ENCODE measurements around the gene LYRM7. TPM values are rescaled to one million over a fixed set of nuclear protein-coding genes. Genes with fewer than 3 reads are reported as not detected.
A peak's percentile ranks its signal among the peaks of the same experiment; 100 is the strongest.

The LYRM7 gene
- polyA plus RNA-seq, 1 experiment = 4.3 TPM

GRCh38 chr5:131217791-131218190 lies 47.0 kb downstream of the LYRM7 start:
- Histone ChIP-seq H3K9me3 (ENCODE audit: control insufficient read depth, insufficient read depth, low read length) (no peaks in the 10 kb centered on the region), H3K27ac (ENCODE audit: low read depth, low read length) (no peak overlapping the region), H3K27me3 (ENCODE audit: control insufficient read depth, insufficient read depth, low read length) (no peaks in the 10 kb centered on the region), H3K4me3 (ENCODE audit: low read depth, low read length) (no peak overlapping the region)
- DNase-seq (ENCODE audit: low read depth, low spot score) = no peak
- CTCF ChIA-PET = interaction anchor here (0.7 kb wide), 1 partner anchor 200 kb away, joined by 8 read pairs; no protein-coding TSS in a partner anchor
- TF ChIP-seq, protein P1, sequence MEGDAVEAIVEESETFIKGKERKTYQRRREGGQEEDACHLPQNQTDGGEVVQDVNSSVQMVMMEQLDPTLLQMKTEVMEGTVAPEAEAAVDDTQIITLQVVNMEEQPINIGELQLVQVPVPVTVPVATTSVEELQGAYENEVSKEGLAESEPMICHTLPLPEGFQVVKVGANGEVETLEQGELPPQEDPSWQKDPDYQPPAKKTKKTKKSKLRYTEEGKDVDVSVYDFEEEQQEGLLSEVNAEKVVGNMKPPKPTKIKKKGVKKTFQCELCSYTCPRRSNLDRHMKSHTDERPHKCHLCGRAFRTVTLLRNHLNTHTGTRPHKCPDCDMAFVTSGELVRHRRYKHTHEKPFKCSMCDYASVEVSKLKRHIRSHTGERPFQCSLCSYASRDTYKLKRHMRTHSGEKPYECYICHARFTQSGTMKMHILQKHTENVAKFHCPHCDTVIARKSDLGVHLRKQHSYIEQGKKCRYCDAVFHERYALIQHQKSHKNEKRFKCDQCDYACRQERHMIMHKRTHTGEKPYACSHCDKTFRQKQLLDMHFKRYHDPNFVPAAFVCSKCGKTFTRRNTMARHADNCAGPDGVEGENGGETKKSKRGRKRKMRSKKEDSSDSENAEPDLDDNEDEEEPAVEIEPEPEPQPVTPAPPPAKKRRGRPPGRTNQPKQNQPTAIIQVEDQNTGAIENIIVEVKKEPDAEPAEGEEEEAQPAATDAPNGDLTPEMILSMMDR (IDR thresholded peaks at IDR 0.05; ENCODE audit: low read depth, low read length) = no peak
- POLR2A ChIA-PET = no interaction called here

DNA sequence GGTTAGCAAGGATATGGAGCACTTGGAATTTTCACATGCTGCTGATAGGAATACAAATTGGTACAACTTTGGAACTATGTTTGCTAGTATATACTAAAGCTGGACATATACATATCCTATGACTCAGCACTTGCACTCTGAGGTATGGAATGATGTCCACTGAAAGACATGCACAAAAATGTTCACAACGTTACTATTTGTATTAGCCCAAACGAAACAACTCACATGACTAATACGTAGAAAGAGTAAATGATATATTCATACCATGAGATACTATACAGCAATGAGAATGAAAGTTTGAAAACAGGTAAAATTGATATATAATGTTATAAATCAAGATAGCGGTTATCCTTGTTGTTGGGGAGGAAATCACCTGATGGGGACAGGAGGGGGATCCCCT lies 47.6 kb downstream of the LYRM7 start:
- DNase-seq (ENCODE audit: low read depth, low spot score) = peak; percentile 58
- no peak overlapping the region for H3K4me3 ChIP-seq (ENCODE audit: low read depth, low read length)
- TF ChIP-seq, protein P1 (IDR thresholded peaks at IDR 0.05; ENCODE audit: low read depth, low read length) = no peak
- no peaks in the 10 kb centered on the region for H3K27me3 ChIP-seq (ENCODE audit: control insufficient read depth, insufficient read depth, low read length)
- ChIA-PET CTCF (no interaction called here), POLR2A (no interaction called here)
- no peaks in the 10 kb centered on the region for H3K9me3 ChIP-seq (ENCODE audit: control insufficient read depth, insufficient read depth, low read length)
- peak overlapping the region; percentile 40 for H3K27ac ChIP-seq (ENCODE audit: low read depth, low read length)

GRCh38 chr5:131220566-131220965 lies 49.8 kb downstream of the LYRM7 start:
- Histone ChIP-seq H3K4me3 (ENCODE audit: low read depth, low read length) (no peak overlapping the region), H3K9me3 (ENCODE audit: control insufficient read depth, insufficient read depth, low read length) (no peaks in the 10 kb centered on the region), H3K27ac (ENCODE audit: low read depth, low read length) (no peak overlapping the region), H3K27me3 (ENCODE audit: control insufficient read depth, insufficient read depth, low read length) (no peaks in the 10 kb centered on the region)
- DNase-seq (ENCODE audit: low read depth, low spot score) = no peak
- ChIA-PET CTCF (no interaction called here), POLR2A (no interaction called here)
- TF ChIP-seq, protein P1 (IDR thresholded peaks at IDR 0.05; ENCODE audit: low read depth, low read length) = no peak

- Histone ChIP-seq H3K27ac (ENCODE audit: low read depth, low read length) (no peak overlapping the region), H3K4me3 (ENCODE audit: low read depth, low read length) (no peak overlapping the region), H3K27me3 (ENCODE audit: control insufficient read depth, insufficient read depth, low read length) (no peaks in the 10 kb centered on the region), H3K9me3 (ENCODE audit: control insufficient read depth, insufficient read depth, low read length) (no peaks in the 10 kb centered on the region)
- TF ChIP-seq, protein P1 (IDR thresholded peaks at IDR 0.05; ENCODE audit: low read depth, low read length) = no peak
- ChIA-PET POLR2A (interaction anchor here (0.7 to 2.0 kb wide), 3 partner anchors 8 to 42 kb away, joined by 3 to 7 read pairs (median 3); partner anchors contain the start of gene CDC42SE2), CTCF (interaction anchor here (0.5 to 0.6 kb wide), 3 partner anchors 17 to 36 kb away, joined by 3 read pairs; no protein-coding TSS in a partner anchor)
- no peak for DNase-seq (ENCODE audit: low read depth, low spot score)
These were observed 50.4 kb downstream of the LYRM7 start for GRCh38 chr5:131221008-131221703.

DNA sequence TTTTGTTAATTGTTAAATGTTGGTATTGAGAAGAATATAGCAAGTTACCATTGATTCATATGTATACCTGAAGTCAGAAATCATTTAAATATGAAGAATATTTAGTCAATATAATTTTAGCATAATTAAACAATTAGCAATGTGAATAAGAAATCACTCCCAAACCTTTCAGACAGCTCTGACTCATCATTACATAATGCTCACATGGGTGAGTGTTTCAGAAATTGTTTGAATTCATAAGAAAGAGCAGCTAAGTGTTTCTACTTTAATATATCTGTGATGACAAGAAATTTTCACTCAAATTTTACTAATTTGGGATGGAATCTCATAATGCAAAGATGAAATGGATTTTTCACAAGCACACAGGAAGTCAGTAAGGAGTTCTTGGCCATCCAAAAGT lies 51.1 kb downstream of the LYRM7 start:
- TF ChIP-seq, protein P1 (IDR thresholded peaks at IDR 0.05; ENCODE audit: low read depth, low read length) = no peak
- ChIA-PET CTCF (interaction anchor here (0.5 to 0.6 kb wide), 4 partner anchors 18 to 41 kb away, joined by 3 to 4 read pairs (median 3); no protein-coding TSS in a partner anchor), POLR2A (interaction anchor here (0.7 to 2.0 kb wide), 3 partner anchors 9 to 42 kb away, joined by 3 to 7 read pairs (median 3); partner anchors contain the start of gene CDC42SE2)
- no peaks in the 10 kb centered on the region for H3K27me3 ChIP-seq (ENCODE audit: control insufficient read depth, insufficient read depth, low read length)
- no peak overlapping the region for H3K4me3 ChIP-seq (ENCODE audit: low read depth, low read length)
- DNase-seq (ENCODE audit: low read depth, low spot score) = no peak
- H3K27ac ChIP-seq (ENCODE audit: low read depth, low read length) = no peak overlapping the region
- H3K9me3 ChIP-seq (ENCODE audit: control insufficient read depth, insufficient read depth, low read length) = no peaks in the 10 kb centered on the region
